ENCODE data around the gene ATP5MC3. TPM values are rescaled to one million over a fixed set of nuclear protein-coding genes. Genes with fewer than 3 reads are reported as not detected.

Gene ATP5MC3
- total RNA-seq, 4 donors from 2014 or later, result 202 to 358 (median 221) TPM

DNA sequence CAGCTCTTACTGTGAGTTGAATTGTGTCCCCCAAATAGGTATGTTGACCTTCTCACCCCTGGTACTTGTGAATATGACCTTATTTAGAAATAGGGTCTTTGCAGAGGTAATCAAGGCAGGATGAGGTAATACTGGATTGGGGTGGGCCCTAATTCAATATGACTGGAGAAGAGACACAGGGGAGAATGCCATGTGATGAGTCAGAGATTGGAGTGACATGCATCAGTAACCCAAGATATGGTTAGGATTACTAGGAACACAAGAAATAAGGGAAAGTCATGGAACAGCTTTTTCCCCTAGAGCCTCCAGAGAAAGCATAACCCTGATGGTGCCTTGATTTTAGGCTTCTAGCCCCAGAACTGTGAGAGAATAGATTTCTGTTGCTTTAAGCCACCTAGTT, 37.0 kb upstream of the ATP5MC3 start:
- ATAC-seq (no peak), DNase-seq (no peak)
- Histone ChIP-seq H3K4me3 (no peak overlapping the region), H3K36me3 (no peaks in the 10 kb centered on the region), H3K4me1 (no peaks in the 10 kb centered on the region), H3K9me3 (no peaks in the 10 kb centered on the region), H3K27ac (no peak overlapping the region), H3K27me3 (no peaks in the 10 kb centered on the region)
- TF ChIP-seq, protein P1, sequence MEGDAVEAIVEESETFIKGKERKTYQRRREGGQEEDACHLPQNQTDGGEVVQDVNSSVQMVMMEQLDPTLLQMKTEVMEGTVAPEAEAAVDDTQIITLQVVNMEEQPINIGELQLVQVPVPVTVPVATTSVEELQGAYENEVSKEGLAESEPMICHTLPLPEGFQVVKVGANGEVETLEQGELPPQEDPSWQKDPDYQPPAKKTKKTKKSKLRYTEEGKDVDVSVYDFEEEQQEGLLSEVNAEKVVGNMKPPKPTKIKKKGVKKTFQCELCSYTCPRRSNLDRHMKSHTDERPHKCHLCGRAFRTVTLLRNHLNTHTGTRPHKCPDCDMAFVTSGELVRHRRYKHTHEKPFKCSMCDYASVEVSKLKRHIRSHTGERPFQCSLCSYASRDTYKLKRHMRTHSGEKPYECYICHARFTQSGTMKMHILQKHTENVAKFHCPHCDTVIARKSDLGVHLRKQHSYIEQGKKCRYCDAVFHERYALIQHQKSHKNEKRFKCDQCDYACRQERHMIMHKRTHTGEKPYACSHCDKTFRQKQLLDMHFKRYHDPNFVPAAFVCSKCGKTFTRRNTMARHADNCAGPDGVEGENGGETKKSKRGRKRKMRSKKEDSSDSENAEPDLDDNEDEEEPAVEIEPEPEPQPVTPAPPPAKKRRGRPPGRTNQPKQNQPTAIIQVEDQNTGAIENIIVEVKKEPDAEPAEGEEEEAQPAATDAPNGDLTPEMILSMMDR (IDR thresholded peaks at IDR 0.05 in 4 of 5, conservative IDR thresholded peaks at IDR 0.05 in 1 of 5), result no peak
- TF ChIP-seq POLR2A (IDR thresholded peaks at IDR 0.05), result no peak
- in situ Hi-C loops (cut with MboI; ENCODE audit: low sequenced_read_pairs in 4 of 4), result no loop called here
- intact Hi-C loops (cut with DNase I; ENCODE audit: low total_unique reads), result no loop called here

DNA sequence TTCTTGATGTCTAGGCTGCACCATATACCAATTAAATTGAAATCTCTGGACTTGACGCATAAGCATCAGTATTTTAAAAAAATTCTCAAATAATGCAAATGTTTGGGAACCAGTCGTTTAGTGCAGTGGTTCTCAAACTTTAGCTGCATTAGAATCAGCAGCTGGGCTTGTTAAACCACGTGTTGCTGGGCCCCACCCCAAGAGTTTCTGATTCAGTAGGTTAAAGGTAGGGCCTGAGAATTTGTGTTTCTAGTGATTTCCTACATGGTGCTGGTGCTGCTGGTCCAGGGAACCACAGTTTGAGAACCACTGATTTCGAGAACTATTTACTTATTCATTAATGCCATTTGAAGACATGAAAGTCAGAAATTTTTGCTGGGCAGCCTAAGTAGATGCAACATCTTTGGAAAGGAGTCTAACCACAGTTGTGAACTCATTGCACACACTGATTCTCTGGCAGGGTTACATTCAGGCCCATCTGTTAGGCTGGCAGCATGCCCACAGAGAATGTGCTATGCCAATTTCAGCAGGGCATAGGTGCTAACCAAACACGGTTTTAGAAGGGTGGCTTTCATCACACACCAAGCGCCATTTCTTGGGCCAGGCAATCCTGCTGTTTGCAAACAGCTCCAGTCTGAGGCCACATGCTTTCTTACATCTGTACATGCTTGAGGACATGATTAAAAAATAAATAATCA, 26.4 kb upstream of the ATP5MC3 start:
- peak; percentile 22 to 64 for DNase-seq
- TF ChIP-seq, protein P1 (IDR thresholded peaks at IDR 0.05 in 4 of 5, conservative IDR thresholded peaks at IDR 0.05 in 1 of 5), result no peak
- no peak for TF ChIP-seq POLR2A (IDR thresholded peaks at IDR 0.05)
- no peaks in the 10 kb centered on the region for H3K9me3 ChIP-seq
- in situ Hi-C loops (cut with MboI; ENCODE audit: low sequenced_read_pairs in 4 of 4) (no loop called here), intact Hi-C loops (cut with DNase I; ENCODE audit: low total_unique reads) (no loop called here)
- no peak overlapping the region for H3K4me3 ChIP-seq
- H3K36me3 ChIP-seq, result no peaks in the 10 kb centered on the region
- ATAC-seq, result peak; percentile 62 to 82
- no peaks in the 10 kb centered on the region for H3K27me3 ChIP-seq
- no peak overlapping the region for H3K27ac ChIP-seq
- H3K4me1 ChIP-seq, result peaks cover 5 to 19% of the 10 kb centered on the region in 2 donors

DNA sequence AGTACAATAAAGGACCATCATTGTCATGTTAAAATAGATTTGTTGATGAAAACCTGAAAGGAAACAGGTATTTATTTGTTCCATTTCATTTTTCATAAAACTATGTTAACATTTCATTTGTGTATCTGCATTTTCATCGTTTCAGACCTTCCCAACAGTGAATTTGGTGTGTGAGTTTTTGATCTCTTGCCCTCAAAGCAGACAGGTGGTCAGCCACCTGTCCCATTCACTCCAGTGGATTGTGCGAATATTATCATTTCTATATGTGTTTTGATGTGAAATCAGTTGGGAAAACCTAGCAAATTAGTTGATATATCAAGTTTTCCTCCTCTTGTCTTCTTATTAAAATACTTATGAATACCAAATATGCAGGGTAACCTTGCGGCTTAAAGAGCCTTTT, 25.4 kb upstream of the ATP5MC3 start:
- intact Hi-C loops (cut with DNase I; ENCODE audit: low total_unique reads), result no loop called here
- H3K9me3 ChIP-seq, result no peaks in the 10 kb centered on the region
- no peak overlapping the region for H3K4me3 ChIP-seq
- H3K27ac ChIP-seq, result no peak overlapping the region
- peaks cover 5 to 19% of the 10 kb centered on the region in 2 donors for H3K4me1 ChIP-seq
- no peak for ATAC-seq
- H3K36me3 ChIP-seq, result no peaks in the 10 kb centered on the region
- TF ChIP-seq, protein P1 (IDR thresholded peaks at IDR 0.05 in 4 of 5, conservative IDR thresholded peaks at IDR 0.05 in 1 of 5), result no peak
- no peak for TF ChIP-seq POLR2A (IDR thresholded peaks at IDR 0.05)
- no peak for DNase-seq
- no peaks in the 10 kb centered on the region for H3K27me3 ChIP-seq
- in situ Hi-C loops (cut with MboI; ENCODE audit: low sequenced_read_pairs in 4 of 4), result no loop called here

DNA sequence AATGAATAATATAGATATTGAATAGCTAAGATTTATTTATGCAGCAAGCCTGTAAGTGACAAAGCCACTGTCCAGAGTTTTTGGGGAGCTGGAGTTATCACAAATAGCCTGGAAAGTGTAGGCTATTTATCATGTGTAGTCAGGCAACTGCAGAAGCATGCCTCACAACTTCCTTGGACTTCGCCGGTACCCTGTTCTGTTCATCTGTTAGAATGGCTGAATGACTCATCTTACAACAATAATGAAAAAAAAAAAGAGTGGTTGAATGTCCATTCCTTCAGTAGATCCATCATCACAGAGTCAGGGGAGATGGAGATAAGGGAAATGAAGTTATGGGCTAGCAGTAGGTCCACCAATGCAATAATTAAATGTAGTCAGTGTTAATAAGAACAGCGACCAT, 24.0 kb upstream of the ATP5MC3 start:
- Histone ChIP-seq H3K36me3 (no peaks in the 10 kb centered on the region), H3K9me3 (no peaks in the 10 kb centered on the region), H3K4me3 (no peak overlapping the region), H3K27me3 (no peaks in the 10 kb centered on the region), H3K4me1 (peaks cover 5 to 19% of the 10 kb centered on the region in 2 donors), H3K27ac (no peak overlapping the region)
- ATAC-seq (no peak), DNase-seq (no peak)
- TF ChIP-seq, protein P1 (IDR thresholded peaks at IDR 0.05 in 4 of 5, conservative IDR thresholded peaks at IDR 0.05 in 1 of 5), result no peak
- TF ChIP-seq POLR2A (IDR thresholded peaks at IDR 0.05), result no peak
- intact Hi-C loops (cut with DNase I; ENCODE audit: low total_unique reads) (no loop called here), in situ Hi-C loops (cut with MboI; ENCODE audit: low sequenced_read_pairs in 4 of 4) (no loop called here)
